ENCODE results near the gene FYB1.

GRCh38 chr5:39201781-39202596, 17.4 kb downstream of the FYB1 start:
- TF ChIP-seq ASH2L (IDR thresholded peaks at IDR 0.05; ENCODE audit: low read length) (no peak), CTCF (IDR thresholded peaks at IDR 0.05; ENCODE audit: control extremely low read depth in 1 of 3, insufficient read depth in 1 of 3, low read depth in 1 of 3, low read length in 3 of 3) (no peak), GABPA (IDR thresholded peaks at IDR 0.05; ENCODE audit: borderline replicate concordance, insufficient read depth, low read length) (no peak), KDM5A (IDR thresholded peaks at IDR 0.05; ENCODE audit: low read length) (no peak), RAD21 (IDR thresholded peaks at IDR 0.05 in 1 of 2, conservative IDR thresholded peaks at IDR 0.05 in 1 of 2; ENCODE audit: low read depth in 2 of 2, low read length in 2 of 2) (no peak), POLR2A (IDR thresholded peaks at IDR 0.05; ENCODE audit: control extremely low read depth in 1 of 2, low read depth in 2 of 2, low read length in 2 of 2) (no peak), SRF (IDR thresholded peaks at IDR 0.05; ENCODE audit: low read depth, low read length) (no peak), SP1 (IDR thresholded peaks at IDR 0.05; ENCODE audit: low read depth, low read length) (no peak)

Measured in H1 (cell line).